Heart left ventricle (tissue), 16 donors: Measurements from ENCODE around the gene TAB2. TPM values are rescaled to one million over a fixed set of nuclear protein-coding genes. Genes with fewer than 3 reads are reported as not detected.
"Not testable (repeated sequence)": the region's sequence is repeated elsewhere in the genome, so short reads cannot be mapped to it uniquely, and the experiment has no call there.

ENCODE experiments used
- ATAC-seq, 4 donors: fragments of 200-7000 bp; cut with Tn5 transposase; one replicate each; pipeline ENCODE4 v1.9.1; 2020 to 2022; ENCODE audit warnings: moderate library complexity in 4 of 4, mild to moderate bottlenecking in 3 of 4, moderate number of reproducible peaks in 1 of 4
- DNase-seq, 5 donors: peaks; one replicate each; pipeline ENCODE4 v3.0.0-alpha.2; 2020
- H3K27ac ChIP-seq, 12 donors: fragments of 200-600 bp; sonication (generic) in 4 of 12; one replicate each; pipeline versions ENCODE4 v1.5.0 to v1.8.0; 2016 to 2022; ENCODE audit warnings: mild to moderate bottlenecking in 2 of 12
- H3K27me3 ChIP-seq, 9 donors: fragments of 200-600 bp; sonication (generic) in 2 of 9; one replicate each; pipeline versions ENCODE4 v1.5.1 to v1.8.0; 2016 to 2022; ENCODE audit warnings: mild to moderate bottlenecking in 3 of 9
- H3K36me3 ChIP-seq, 9 donors: fragments of 200-600 bp; sonication (generic) in 2 of 9; one replicate each; pipeline versions ENCODE4 v1.5.0 to v1.8.0; 2018 to 2022; ENCODE audit warnings: mild to moderate bottlenecking in 2 of 9
- H3K4me1 ChIP-seq, 12 donors: fragments of 200-600 bp; sonication (generic) in 4 of 12; one replicate each; pipeline versions ENCODE4 v1.5.0 to v1.8.0; 2016 to 2022; ENCODE audit warnings: mild to moderate bottlenecking in 3 of 12
- H3K4me3 ChIP-seq, 12 donors: fragments of 200-600 bp; sonication (generic) in 4 of 12; one replicate each; pipeline versions ENCODE4 v1.5.0 to v1.8.0; 2017 to 2022; ENCODE audit warnings: mild to moderate bottlenecking in 9 of 12, moderate library complexity in 4 of 12
- H3K9me3 ChIP-seq, 12 donors: fragments of 200-600 bp; sonication (generic) in 4 of 12; one replicate each; pipeline versions ENCODE4 v1.5.0 to v1.8.0; 2016 to 2022; ENCODE audit warnings: mild to moderate bottlenecking in 1 of 12
- POLR2A ChIP-seq, 2 donors: fragments of 450-650 bp; IDR thresholded peaks; one replicate each; pipeline ENCODE4 v1.6.1; 2017; ENCODE audit warnings: antibody characterized with exemption in 2 of 2, mild to moderate bottlenecking in 2 of 2, moderate library complexity in 2 of 2
- WGBS, 4 donors: extraction: QIAGEN DNeasy Blood & Tissue Kit in 2 of 4; methylation state at CpG; one replicate each; pipeline versions ENCODE4 v1.1.5 to v1.1.7; 2013 to 2018; 5-methylcytosine and 5-hydroxymethylcytosine counted together
- intact Hi-C, 10 donors: fragments of 100-400 bp; cut with DNase I; formaldehyde crosslinking; loops; one replicate each; pipeline versions ENCODE4 v1.11.1 to v1.14.2; 2022
- polyA plus RNA-seq, 2 donors: library from polyadenylated mRNA; stranded (reverse); fragments of 200-250 nt; gene quantifications; one replicate each; pipeline ENCODE4 v1.2.3, GENCODE V29; 2013
- total RNA-seq, 9 donors: library from RNA; depleted of rRNA in 2 of 9; stranded (reverse); fragments of >200 nt in 2 of 9; fragmentation: NEBNext Ultra II Directional in 3 of 9; extraction: Animal tissue kit (Norgen Biotek cat#: 25700) in 3 of 9; gene quantifications; one replicate each; pipeline versions ENCODE4 v1.1.0 to v1.2.4, GENCODE V29; 2016 to 2023
- TF ChIP-seq, protein P1 (sequence below), 12 donors: fragments of 200-600 bp; sonication (generic) in 4 of 12; IDR thresholded peaks; one replicate each; pipeline versions ENCODE4 v1.5.0 to v1.8.0; 2018 to 2022; ENCODE audit warnings: antibody characterized with exemption in 12 of 12, mild to moderate bottlenecking in 5 of 12
- donor health status: ischemic (EF 13 %, LVEDD 7.1; RV severe dilation, severe dysfunction).
- donor health status: healthy with polysubstance abuse.
- donor health status: DM: no; HTN: yes; CAD: no.
- donor health status: DM: no; HTN: no; CAD: no.
- donor health status: ischemic (EF 25% LVEDD 6.9; RV normal size, moderate dysfunction).
- donor health status: ischemic (EF 25% LVEDD 5.7; RV mildly dilated, moderate dysfunction).
- donor health status: healthy.
- donor health status: DM: yes; HTN: yes; CAD: no.
- donor health status: ischemic (EF 35%, LVEDD 5.7; RV mildly dilated, moderate dysfunction).
- donor health status: nonischemic (EF 11% LVEDD 7.7; RV severe dilation, severe dysfunction).
- donor health status: DM: yes; HTN: yes; CAD: no.
- donor health status: PGD.
- donor health status: ischemic (EF 29% LVEDD 5.4; RV normal size, mild dysfunction).
- donor health status: nonischemic (EF 23%, LVEDD 6.1; RV moderate dilation, normal function).

Gene TAB2
- total and polyA plus RNA-seq, 11 donors = 19.1 to 95.5 (median 53.7) TPM

DNA sequence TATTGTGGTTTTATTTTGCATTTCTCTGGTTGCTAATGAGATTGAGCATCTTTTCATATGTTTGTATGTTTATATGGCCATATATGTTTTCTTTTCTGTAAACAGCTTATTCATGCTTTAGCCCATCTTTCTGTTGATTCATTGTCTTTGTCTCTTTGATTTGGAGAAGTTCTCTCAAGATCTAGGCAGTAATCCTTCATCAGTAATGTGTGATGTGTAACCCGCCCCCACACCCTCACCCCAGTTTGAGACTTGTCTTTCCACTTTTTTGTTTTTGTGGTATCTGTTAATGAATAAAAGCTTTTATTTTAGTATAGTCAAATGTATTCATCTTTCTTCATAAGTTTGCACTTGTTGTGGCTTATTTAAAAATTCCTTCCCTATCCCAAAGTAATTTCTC is 141.3 kb downstream of the TAB2 start:
- DNase-seq (no peak), ATAC-seq (no peak)
- Histone ChIP-seq H3K4me3 (no peak overlapping the region), H3K4me1 (peaks cover 4 to 38% (median 28%) of the 10 kb centered on the region in 12 donors), H3K27me3 (peaks cover 0 to 14% (median 0%) of the 10 kb centered on the region in 9 donors), H3K27ac (no peak overlapping the region), H3K9me3 (no peaks in the 10 kb centered on the region), H3K36me3 (peaks cover 0 to 27% (median 0%) of the 10 kb centered on the region in 9 donors)
- TF ChIP-seq, protein P1, sequence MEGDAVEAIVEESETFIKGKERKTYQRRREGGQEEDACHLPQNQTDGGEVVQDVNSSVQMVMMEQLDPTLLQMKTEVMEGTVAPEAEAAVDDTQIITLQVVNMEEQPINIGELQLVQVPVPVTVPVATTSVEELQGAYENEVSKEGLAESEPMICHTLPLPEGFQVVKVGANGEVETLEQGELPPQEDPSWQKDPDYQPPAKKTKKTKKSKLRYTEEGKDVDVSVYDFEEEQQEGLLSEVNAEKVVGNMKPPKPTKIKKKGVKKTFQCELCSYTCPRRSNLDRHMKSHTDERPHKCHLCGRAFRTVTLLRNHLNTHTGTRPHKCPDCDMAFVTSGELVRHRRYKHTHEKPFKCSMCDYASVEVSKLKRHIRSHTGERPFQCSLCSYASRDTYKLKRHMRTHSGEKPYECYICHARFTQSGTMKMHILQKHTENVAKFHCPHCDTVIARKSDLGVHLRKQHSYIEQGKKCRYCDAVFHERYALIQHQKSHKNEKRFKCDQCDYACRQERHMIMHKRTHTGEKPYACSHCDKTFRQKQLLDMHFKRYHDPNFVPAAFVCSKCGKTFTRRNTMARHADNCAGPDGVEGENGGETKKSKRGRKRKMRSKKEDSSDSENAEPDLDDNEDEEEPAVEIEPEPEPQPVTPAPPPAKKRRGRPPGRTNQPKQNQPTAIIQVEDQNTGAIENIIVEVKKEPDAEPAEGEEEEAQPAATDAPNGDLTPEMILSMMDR (IDR thresholded peaks at IDR 0.05) = no peak
- TF ChIP-seq POLR2A (IDR thresholded peaks at IDR 0.05) = no peak
- WGBS, 4 donors = 94 to 98% (median 95%) methylated on average over 1 of the region's 1 CpG
- intact Hi-C loops = loop anchor here in 4 of 10 donors (5.0 to 10.0 kb wide), 2 partner anchors 56 to 58 kb away; no protein-coding TSS in a partner anchor

DNA sequence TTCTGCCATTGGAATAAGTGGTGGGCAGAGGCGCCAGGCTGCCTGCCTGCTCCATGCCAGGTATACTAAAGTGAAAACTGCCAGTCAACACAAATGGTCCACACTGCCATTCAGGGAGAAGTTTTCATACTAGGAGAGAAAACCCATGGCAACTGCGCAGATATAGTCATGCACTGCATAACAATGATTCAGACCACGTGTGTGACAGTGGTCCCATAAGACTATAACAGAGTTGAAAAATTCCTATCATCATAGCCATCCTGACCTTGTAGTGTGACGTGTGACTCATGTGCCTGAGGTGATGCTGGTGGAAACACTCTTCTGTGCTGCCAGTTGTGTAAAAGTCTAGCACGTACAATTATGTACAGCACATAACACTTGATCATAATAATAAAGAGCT is 142.2 kb downstream of the TAB2 start:
- DNase-seq (no peak), ATAC-seq (no peak)
- H3K4me3 ChIP-seq = no peak overlapping the region
- 71 to 94% (median 84%) methylated on average over 5 of the region's 5 CpGs for WGBS, 4 donors
- peaks cover 0 to 28% (median 21%) of the 10 kb centered on the region in 12 donors for H3K4me1 ChIP-seq
- no peak overlapping the region for H3K27ac ChIP-seq
- intact Hi-C loops = loop anchor here in 4 of 10 donors (5.0 to 10.0 kb wide), 2 partner anchors 55 to 58 kb away; no protein-coding TSS in a partner anchor
- no peak for TF ChIP-seq POLR2A (IDR thresholded peaks at IDR 0.05)
- TF ChIP-seq, protein P1 (IDR thresholded peaks at IDR 0.05) = no peak
- peaks cover 0 to 14% (median 0%) of the 10 kb centered on the region in 9 donors for H3K27me3 ChIP-seq
- no peaks in the 10 kb centered on the region for H3K9me3 ChIP-seq
- peaks cover 0 to 27% (median 0%) of the 10 kb centered on the region in 9 donors for H3K36me3 ChIP-seq

DNA sequence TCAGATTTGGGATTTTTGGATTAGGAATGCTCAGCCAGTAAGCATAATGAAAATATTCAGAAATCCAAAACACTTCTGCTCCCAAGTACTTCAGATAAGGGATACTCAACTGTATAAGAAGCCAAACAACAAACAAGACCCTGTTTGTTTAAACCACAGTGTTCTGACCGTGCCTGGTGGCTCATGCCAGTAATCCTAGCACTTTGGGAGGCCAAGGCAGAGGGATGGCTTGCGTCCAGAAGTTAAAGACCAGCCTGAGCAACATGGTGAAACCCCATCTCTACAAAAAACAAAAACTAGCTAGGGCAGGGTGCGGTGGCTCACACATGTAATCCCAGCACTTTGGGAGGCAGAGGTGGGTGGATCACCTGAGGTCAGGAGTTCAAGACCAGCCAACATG is 142.7 kb downstream of the TAB2 start:
- intact Hi-C loops, H3K9me3 ChIP-seq, H3K27ac ChIP-seq, ATAC-seq, H3K4me3 ChIP-seq, DNase-seq: not testable (repeated sequence)
- Histone ChIP-seq H3K4me1 (peaks cover 0 to 23% (median 16%) of the 10 kb centered on the region in 12 donors), H3K27me3 (peaks cover 0 to 14% (median 0%) of the 10 kb centered on the region in 9 donors), H3K36me3 (peaks cover 0 to 27% (median 0%) of the 10 kb centered on the region in 9 donors)
- 78 to 87% (median 85%) methylated on average over 3 of the region's 3 CpGs for WGBS, 4 donors

Other genes starting within 250 kb of the TAB2 start
- gene SUMO4, start 82.5 kb downstream of the TAB2 start, total RNA-seq = 1 to 10 TPM in 1 of 9 donors, under 1 TPM in 7, not detected in 1; 0.26 to 1.5 (median 0.58) TPM
- gene SUMO4, start 82.5 kb downstream of the TAB2 start, polyA plus RNA-seq = under 1 TPM in 1 of 2 donors, not detected in 1; 0.50 TPM
- 1 to 10 TPM in 2 of 9 donors, under 1 TPM in 7; 0.14 to 3.0 (median 0.47) TPM for gene ZC3H12D, start 167.3 kb downstream of the TAB2 start, total RNA-seq
- under 1 TPM; 0.19 to 0.23 TPM for gene ZC3H12D, start 167.3 kb downstream of the TAB2 start, polyA plus RNA-seq
- gene PPIL4, start 228.3 kb downstream of the TAB2 start, total RNA-seq = 10 to 100 TPM; 10.9 to 22.9 (median 16.9) TPM
- gene PPIL4, start 228.3 kb downstream of the TAB2 start, polyA plus RNA-seq = 10 to 100 TPM; 11.8 to 14.3 TPM
- gene GINM1, start 248.7 kb downstream of the TAB2 start, total RNA-seq = 10 to 100 TPM; 42.4 to 60.5 (median 52.7) TPM
- gene GINM1, start 248.7 kb downstream of the TAB2 start, polyA plus RNA-seq = 10 to 100 TPM; 25.3 to 48.5 TPM